ENCODE data around the gene PI4KA.
"Not testable (repeated sequence)": the region's sequence is repeated elsewhere in the genome, so short reads cannot be mapped to it uniquely, and the experiment has no call there.

PI4KA gene

DNA sequence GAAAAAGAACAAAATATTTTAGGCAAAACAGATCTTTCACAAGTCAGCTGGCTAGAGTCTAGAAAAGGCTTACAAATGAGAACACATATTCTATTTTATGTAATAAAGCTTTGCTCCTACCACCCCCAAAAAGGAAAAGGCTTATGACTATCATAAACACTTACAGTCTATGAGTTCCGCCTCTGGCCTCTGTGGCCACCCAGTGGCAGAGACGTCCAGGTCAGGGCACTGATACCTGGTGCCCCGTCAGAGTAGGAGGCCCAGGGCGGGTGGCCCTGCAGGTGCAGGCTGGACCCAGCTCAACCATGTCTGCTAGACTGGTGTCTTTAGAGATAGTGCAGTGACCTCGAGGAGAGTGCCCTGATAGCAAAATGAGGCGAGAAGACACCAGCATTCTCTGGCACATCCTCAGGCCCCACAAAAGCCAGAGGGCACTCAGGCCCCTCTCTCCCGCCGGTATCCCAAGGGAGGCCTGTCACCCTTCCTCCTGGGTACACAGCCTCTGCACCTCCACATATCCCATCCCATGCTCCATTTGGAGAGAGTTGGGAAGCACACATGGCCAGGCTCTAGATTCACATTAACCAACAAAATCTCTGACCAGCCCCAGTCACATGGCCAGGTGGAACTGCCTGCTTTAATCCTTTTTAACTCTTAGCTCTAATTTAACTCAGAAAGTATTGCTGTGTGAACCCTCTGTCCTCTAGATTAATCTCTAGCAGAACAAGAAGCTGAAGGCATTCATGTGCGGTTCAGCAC, 112.0 kb downstream of the PI4KA start:
- no peak for DNase-seq

DNA sequence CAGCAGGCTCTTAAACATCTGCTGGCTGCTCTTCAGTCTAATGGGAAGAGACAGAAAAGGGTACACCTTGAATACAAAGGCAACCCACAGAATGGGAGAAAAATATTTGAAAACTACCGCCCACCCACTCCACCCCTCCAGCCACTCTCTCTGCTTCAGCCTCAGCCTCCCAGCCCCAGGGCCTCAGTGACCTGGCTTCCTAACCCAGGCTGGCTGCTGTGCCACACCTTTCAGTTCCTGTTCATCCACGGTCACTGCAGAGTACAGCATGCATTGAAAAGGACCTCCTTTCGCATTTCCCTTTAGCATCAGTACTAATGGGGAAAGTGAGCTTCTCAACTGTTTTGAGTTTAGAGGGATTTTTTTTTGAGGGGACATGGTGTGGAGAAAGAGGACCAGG, 113.5 kb downstream of the PI4KA start:
- DNase-seq: no peak

DNA sequence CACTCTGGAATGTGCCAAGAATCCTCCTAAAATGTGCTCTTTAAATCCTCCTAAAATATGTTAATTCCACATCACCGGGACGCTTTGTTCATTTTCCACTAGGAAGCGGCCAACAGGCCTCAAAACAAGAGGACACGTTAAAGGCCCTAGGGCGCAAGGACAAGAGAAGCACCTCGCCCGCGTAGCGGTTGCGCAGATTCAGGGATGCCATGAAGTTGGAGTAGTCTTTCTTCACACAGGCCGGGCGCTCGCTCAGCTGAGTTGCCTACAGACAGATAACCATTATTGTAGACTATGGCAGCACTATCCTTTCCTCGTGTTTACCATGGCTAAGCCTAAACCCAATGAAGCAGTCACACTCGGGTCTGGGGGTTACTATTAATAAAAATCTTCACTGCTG, 114.2 kb downstream of the PI4KA start:
- no peak for DNase-seq

DNA sequence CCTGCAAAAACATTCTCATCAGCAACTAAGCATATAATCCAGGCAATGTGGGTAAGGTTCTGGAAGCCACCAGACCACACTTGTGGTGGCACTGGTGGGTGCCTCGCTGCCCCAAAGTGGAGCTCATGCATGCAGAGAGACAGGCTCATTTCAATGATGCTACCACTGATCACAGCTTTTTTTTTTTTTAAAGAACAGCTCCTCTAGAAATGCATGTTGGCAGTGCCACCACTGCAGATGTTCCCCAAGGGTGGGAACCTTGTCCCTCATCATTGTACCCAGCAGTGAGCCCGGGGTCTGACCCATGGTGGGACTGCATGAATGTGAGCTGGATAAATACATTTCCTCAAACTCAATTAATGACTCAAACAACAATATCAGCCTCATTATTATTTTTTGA, 115.8 kb downstream of the PI4KA start:
- no peak for DNase-seq

DNA sequence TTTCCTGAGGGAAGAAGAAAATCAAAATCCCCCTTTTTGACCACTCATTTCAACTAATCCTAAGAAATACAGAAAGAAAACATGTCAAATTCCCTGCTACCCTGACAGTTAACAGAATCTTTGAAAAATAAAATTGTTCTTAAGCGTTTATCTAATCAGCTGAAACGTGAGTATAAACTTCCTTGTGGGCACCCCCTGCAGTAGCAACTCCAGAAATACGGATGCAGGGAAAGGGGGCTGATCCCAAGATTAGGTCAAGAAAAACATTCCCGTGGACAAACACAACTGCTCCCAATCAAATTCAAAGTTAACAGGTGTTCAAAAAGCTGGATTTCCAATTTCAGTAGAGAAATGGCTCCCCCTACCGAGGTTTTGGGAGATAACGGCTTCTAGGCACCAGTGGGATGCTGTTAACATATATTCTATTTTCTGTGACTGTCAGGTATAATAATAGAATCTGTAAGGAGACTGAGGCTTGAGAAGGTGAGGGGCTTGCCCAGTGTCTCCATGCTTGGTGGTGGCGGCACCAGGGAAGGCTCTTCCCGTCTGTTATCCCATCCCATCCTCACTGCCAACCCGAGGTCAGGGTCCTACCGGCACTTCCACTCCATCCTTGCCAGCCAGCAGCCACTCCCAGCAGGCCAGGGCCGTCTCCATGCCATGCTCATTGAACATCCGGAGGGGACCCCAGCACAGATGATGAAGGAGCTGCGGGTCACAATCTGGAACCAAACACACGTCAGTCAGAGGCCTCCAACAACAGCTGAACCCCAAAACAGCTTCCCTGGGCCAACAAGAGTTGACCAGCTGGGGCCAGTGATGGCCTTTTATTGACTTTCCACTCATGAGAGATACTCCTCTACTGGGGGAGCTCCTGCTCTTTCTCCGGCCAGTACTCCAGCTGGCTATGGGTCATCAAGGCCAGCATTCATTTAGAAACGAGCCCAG, 116.7 kb downstream of the PI4KA start:
- DNase-seq: peak in 1 of 2 donors; percentile 69

DNA sequence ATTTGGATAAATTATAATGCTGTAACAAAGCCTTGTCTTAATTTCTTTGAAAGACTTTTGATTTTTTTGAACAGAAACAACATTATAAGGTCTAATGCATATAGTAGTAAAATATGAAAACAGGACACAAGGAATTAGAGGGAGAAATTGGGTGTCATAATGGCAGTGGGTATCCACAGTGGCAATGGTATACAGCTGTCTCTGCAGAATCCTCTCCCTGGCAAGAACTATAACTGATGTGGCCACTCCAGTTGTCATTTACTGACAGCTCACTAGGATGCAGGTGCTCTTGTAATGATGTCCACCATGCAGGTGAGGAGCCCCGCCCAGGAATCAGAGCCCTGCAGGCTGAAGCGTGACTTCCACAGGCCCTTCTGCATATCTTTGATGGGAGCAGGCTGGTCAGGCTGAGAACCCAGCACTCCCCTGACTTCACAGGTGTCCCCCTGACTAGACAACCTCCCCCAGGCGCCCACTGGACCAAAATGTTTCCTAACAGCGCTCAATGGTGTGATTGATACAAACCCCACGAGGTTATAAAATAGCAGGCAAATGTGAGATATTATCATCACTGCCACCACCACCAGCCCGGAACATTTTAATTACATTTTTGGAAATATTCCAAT, 117.5 kb downstream of the PI4KA start:
- DNase-seq: no peak

DNA sequence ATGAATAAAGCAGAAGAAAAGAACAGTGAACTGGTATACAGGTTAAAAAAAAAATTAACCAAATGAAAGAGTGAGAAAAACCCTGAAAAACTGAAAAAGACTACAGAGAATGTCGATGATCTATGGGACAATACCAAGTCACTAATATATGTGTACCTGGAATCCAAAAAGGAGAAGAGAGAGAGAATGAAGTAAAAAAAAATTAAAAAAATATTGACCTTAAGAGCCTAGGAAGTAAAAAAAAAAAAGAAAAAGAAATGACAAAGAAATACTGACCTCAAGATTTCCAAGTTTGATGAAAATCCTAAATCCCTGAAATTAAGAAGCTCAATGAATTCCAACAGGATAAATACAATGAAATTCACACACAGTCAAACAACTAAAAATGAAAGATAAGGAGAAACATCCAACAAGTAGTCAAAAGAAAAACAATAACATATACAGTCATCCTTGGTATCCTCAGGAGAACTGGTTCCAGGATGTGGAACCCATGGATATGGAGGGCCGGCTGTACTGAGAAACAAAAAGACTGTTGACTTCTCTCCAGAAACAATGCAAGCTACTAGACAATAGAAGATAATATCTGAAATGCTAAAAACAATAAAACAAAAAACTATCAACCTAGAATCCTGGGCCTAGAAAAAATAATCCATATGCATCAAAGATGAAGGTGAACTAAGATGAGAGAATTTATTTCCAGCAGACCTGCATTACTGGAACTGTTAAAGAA, 118.2 kb downstream of the PI4KA start:
- no peak for DNase-seq

DNA sequence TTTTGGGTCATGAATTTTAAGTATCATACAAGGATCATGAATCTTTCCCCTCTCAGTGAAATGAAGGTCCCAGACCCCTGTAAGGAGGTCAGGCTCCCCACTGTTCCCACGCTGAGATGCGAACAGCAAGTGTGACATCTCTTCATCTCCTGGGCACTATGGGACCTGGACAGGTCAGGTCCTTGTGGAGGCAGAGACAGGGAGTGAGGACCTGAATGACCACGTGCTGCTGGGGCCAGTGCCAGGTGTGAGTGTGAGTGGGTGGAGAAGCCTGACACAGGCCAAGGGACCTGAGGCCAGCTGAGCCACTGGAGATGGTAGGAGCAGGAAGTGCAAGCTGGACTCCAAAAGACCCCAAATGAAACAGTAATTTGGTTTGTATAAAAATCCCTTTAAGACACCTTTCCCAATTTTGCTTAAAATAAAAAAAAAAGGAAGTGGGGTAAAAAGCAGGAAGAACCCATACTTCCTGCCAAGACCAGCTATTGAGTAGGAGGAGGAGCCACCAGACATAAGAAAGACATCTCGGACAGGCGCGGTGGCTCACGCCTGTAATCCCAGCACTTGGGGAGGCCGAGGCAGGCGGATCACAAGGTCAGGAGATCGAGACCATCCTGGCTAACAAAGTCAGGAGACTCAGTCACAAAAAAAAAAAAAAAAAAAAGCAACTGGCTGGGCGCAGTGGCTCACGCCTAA, 120.1 kb downstream of the PI4KA start:
- peak; percentile 30 to 69 for DNase-seq

DNA sequence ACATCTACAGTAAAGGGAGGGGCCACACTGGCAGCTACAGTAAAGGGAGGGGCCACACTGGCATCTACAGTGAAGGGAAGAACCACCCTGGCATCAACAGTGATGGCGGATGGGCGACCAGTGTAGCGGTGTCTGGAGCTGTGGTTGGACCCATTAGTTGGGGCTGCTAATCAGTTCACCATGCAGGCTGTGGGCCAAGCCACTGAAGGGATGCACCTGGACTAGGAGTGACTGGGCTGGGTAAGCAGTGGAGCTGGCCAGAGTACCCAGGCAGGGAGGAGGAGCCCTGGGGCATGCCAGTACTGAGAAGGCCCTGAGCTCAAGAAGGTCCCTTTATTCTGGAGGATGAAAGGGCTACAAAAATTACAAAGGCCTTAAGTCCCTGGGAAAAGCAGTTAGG, 121.7 kb downstream of the PI4KA start:
- not testable (repeated sequence) for DNase-seq

DNA sequence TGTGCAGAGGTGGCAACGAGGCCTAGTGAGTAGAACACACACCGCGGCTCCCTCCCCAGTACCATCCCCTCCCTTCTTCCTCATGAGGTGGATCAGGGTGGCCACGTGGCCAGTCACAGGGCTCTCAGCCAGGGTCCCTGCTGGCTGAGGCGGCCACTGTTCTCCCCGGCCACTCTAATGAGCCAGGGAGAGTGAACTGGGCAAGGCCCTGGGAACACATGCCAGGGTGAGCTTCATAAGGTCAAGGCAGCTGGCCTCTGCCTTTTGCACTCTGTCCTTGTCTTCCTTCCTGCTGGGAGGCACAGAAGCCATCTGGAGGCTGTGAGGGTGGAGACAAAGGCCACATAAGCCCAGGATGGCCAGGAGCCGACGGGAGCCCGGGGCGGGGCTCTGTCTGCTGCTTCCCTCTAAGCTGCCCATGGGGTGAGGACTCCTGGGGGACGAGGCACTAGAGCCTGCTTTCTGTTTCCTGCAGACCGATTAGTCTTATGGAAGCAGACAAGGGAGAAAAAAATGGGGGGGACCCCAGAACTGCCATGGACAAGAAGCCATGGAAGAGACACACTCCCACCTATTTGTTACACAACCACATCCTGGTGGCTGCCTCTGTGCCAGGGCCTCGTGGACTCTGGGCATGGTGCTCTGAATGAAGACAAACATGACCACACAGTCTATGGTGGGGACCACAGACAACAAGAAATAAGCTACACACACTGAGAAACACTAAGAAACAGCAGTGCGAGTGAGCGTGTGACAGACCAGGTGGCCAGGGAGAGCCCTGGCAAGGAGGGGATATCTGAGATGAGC, 123.1 kb downstream of the PI4KA start:
- not testable (repeated sequence) for DNase-seq

DNA sequence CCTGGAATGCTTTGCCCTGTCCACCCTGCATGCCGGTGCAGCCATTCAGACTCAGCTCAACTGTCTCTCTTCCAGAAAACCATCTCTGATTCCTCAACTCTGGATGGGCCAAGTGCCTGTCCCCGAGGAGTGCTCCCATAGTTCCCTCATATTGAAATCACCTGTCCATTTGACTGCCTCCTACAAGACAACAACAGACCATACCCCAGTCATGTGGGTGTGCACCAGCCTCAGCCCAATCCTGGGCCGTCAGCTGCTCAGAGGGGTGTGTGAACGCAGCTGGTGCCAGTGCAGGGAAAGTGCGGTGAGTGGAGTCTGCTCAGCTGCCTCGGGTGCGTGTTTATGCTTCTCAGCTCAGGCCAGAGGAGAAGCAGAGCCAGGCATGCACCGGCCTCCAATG, 126.2 kb downstream of the PI4KA start:
- DNase-seq: not testable (repeated sequence)

DNA sequence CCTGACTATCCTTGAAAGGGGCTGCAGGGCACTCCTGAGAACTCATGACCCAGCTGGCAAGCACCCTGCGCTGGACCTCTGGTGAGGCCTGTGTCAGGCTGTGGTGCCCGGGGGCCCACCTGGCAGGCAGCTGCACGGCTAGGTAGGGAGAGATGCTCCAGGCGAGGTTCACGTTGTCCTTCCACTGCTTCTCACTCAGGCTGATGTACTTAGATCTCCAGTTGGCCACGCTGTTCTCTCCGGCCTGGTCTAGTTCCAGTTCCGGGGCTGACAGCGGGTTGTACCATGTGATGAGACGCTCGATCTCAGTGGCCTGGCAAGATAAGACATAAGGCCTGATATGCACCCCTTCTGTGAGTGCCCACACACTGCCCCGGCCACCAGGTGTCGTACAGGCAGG, 129.4 kb downstream of the PI4KA start:
- no peak for DNase-seq

DNA sequence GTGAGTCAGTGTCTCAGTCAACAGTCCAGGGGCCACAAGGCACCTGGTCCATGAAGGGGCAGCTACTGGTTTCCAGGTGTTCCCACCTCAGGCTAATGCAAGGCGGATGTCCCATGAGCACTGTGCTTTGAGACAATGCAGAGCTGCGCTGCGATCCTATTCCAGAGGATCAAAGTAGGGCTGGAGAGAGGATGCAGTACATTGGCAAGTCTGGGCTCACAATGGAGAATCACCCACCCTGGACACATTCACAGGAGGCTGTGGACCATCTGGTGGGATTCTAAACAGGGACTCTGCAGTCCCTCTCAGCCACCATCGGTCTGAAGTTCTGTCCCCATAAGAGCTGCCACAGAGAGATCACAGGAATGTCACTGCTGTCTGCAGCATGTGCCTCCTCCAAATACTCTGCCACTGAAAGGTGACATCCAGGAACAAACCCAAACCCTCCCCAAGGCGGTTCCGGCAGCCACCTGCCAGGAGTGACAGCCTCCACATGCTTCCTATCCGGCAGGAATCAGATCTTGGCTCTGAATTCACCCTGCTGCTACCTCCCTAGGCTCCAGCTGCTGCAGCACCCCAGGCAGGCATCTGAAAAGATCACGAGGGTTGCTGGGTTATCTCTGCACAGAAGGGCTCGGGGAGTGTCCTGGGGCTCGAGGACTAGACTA, 130.0 kb downstream of the PI4KA start:
- no peak for DNase-seq

DNA sequence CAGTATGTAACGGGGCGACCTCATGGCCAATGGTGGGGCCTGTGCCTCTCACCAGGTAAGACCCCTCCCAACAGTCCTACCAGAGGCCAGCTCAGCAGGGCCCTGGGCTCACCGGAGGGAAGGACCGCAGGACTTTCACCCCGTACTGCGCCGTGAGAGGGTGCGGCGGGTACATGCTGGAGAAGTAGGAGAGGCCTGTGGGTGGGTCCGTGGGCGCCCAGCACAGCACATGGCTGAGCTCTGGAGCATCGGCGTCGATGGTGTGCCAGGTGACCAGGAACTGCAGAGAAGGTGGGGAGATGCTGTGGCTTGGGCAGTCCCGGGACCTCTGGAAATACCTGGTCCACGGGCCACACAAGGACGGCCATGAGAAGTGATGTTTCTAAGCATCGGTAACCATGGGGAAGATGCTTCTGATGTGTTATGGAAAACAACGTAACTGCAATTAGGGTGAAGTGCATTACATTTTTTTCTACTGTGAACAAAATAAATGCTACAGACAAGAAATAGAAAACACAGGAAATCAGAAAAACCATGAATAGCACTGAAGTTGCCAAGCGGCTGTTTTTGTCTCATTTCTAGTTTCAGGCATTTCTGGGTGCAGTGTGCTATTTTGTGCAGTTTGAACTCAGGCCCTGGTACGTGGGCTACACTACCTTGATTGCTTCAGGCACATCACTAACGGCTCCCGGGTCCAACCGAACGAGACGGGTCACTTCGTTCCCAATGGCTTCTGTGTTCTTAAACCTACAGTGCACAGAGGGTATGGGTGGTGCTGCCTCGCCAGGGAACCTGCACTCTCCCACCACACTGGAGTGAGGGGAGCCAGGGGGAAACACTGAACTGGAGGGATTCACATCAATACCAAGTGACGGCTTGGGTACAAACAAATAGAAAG, 131.2 kb downstream of the PI4KA start:
- DNase-seq: no peak

DNA sequence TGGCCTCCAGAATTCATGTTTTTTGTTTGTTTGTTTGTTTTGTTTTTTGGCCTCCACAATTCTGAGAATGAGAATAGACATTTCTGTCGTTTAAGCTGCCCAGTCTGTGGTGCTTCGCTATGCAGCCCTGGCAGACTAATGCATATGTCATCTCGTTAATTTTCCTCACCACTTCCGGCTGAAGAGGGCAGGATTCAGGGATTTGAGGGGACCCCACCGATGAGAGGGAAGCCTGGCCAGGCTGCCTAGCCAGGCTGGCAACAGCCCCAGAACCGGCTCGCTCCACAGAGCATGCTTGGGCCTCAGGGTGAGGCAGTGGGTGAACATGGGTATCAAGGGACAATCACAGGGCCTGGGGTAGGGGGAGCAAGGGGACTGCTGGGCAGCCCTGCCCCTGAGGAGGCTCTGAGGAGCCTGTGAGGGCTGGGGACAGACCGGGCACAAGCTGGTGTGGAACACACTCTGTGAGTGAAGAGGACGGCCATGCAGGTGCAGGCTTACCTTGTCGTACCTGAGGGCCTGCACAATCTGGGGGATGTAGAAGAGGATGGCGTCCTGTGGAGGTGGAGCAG, 132.5 kb downstream of the PI4KA start:
- no peak for DNase-seq

DNA sequence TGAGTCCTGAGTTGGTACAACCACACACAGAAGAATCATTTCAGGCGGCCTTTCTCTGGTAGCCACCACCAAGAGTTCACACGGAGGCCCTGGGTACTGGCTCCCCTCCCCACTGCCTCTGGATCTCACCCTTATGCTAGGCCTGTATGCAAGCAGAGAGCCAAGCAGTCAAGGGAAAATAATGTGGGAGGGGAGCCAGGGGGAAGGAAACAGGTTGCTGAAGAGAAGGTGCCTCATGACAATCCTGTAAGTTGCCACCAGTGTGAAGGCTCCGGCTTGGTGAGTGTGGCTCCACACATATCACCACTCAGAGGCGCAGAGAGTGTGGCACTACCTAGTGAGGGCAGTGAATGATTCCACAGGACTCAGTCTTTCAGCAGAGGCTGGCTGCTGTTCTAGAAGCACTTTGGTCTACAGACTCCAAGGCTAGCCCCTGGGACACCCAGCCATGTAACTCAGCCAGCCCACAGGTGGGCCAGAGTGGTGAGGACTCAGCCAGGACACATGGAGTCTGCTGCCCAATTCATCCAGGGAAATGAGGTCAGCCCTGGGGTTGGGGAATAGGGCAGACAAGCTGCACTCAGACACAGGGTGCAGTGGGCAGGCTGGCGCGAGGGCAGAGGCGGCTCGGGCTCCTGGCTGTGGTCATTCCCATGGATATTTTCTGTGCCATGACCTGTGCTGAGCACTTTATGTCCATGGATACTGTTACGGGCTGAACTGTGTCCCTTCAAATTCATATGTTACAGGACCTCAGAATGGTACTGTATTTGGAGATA, 133.7 kb downstream of the PI4KA start:
- no peak for DNase-seq

DNA sequence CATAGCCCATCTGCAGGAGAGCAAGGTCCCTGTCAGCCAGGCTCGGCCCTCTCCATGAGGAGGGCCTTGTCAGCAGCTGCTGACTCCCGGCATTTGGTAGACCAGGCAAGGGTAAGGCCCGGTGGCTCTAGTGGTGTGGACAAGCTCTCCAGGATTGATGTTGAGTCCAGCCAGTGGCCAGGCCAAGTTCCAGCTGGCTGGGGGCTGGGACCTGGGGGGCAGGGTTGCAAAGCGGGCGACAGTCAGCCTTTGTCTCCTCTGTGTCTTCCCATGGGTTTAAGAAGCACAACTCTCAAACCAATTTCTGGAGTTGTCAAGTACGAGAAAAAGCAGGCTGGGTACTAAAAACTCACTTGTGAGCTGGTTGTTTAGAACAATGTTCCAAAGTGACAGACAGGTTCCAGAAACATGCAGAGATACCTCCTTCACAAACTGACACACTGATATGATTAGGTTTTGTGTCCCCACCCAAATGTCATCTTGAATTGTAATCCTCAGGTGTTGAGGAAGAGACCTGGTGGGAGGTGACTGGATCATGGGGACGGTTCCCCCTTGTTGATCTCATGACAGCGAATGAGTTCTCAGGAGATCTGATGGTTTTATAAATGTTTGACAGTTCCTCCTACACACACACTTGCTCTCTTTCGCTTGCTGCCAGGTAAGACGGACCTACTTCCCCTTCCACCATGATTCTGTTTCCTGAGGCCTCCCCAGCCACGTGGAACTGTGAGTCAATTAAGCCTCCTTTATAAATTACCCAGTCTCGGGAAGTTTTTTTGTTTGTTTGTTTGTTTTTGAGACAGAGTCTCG, 137.0 kb downstream of the PI4KA start:
- DNase-seq: no peak
